ENCODE data around the gene NINL.
"Not testable (repeated sequence)": the region's sequence is repeated elsewhere in the genome, so short reads cannot be mapped to it uniquely, and the experiment has no call there.

Gene NINL

GRCh38 chr20:25592135-25592852, 7.0 kb upstream of the NINL start:
- DNase-seq, result no peak

- not testable (repeated sequence) for DNase-seq
Measured at GRCh38 chr20:25590778-25591177, 5.4 kb upstream of the NINL start.

GRCh38 chr20:25588491-25588890, 3.2 kb upstream of the NINL start:
- DNase-seq, result no peak

- no peak for DNase-seq
Measured at GRCh38 chr20:25587536-25587935, 2.2 kb upstream of the NINL start.

- DNase-seq, result no peak
Measured at GRCh38 chr20:25586877-25587276, 1.5 kb upstream of the NINL start.

- not testable (repeated sequence) for DNase-seq
Measured at GRCh38 chr20:25583607-25584006, 1.7 kb downstream of the NINL start.

GRCh38 chr20:25580711-25581110, 4.6 kb downstream of the NINL start:
- no peak for DNase-seq

GRCh38 chr20:25579081-25579770, 6.1 kb downstream of the NINL start:
- no peak for DNase-seq

- DNase-seq, result no peak
Measured at GRCh38 chr20:25576783-25577530, 8.4 kb downstream of the NINL start.

GRCh38 chr20:25574411-25574810, 10.9 kb downstream of the NINL start:
- no peak for DNase-seq

GRCh38 chr20:25573288-25574251, 11.8 kb downstream of the NINL start:
- no peak for DNase-seq

- DNase-seq, result no peak
Measured at GRCh38 chr20:25571817-25572216, 13.5 kb downstream of the NINL start.

- DNase-seq, result no peak
Measured at GRCh38 chr20:25571240-25571639, 14.1 kb downstream of the NINL start.

GRCh38 chr20:25570148-25570530, 15.2 kb downstream of the NINL start:
- no peak for DNase-seq

- DNase-seq, result no peak
Measured at GRCh38 chr20:25567286-25567685, 18.0 kb downstream of the NINL start.

- no peak for DNase-seq
Measured at GRCh38 chr20:25566821-25567220, 18.5 kb downstream of the NINL start.

GRCh38 chr20:25565578-25566157, 19.7 kb downstream of the NINL start:
- no peak for DNase-seq

GRCh38 chr20:25563876-25564275, 21.5 kb downstream of the NINL start:
- DNase-seq, result no peak

- no peak for DNase-seq
Measured at GRCh38 chr20:25563362-25563761, 22.0 kb downstream of the NINL start.

- not testable (repeated sequence) for DNase-seq
Measured at GRCh38 chr20:25561771-25562170, 23.6 kb downstream of the NINL start.

GRCh38 chr20:25553819-25554296, 31.5 kb downstream of the NINL start:
- DNase-seq, result no peak

- no peak for DNase-seq
Measured at GRCh38 chr20:25552977-25553376, 32.4 kb downstream of the NINL start.

Measured in CD4-positive, alpha-beta T cell treated with Interleukin-17A for 1 hour (primary cell).